ENCODE data around the gene FSD2. TPM values are rescaled to one million over a fixed set of nuclear protein-coding genes. Genes with fewer than 3 reads are reported as not detected.

The FSD2 gene
- total and polyA plus RNA-seq, 2 of the 4 experiments (the other 2 are of a cell fraction), result not detected

GRCh38 chr15:82845686-82846085 is 39.8 kb upstream of the FSD2 start:
- no peak overlapping the region for H2BK20ac ChIP-seq (ENCODE audit: low read depth, low read length)
- H4K20me1 ChIP-seq (ENCODE audit: insufficient read depth, low read length), result no peaks in the 10 kb centered on the region
- H4K8ac ChIP-seq (ENCODE audit: low read depth in 2 of 2, low read length in 2 of 2), result no peak overlapping the region
- H3K23ac ChIP-seq (ENCODE audit: low read depth, low read length), result no peak overlapping the region
- H3K14ac ChIP-seq (replicated peaks; ENCODE audit: low read depth, low read length), result no peak overlapping the region
- H3K36me3 ChIP-seq (ENCODE audit: control insufficient read depth, insufficient read depth, low read length), result no peaks in the 10 kb centered on the region
- no peak overlapping the region; the same call in 1 of the 2 replicates for H3K4me2 ChIP-seq (ENCODE audit: low read depth, low read length)
- no peak overlapping the region for H3K18ac ChIP-seq (ENCODE audit: low read depth, low read length)
- in situ Hi-C loops (cut with MboI; ENCODE audit: low sequenced_read_pairs) (no loop called here), dilution Hi-C loops (cut with HindIII; ENCODE audit: low sequenced_read_pairs, unreplicated experiment) (no loop called here), intact Hi-C loops (cut with micrococcal nuclease) (loop anchor here (5.0 kb wide), 1 partner anchor 142 kb away; the partner anchor contains the start of gene RAMAC)
- H3K79me1 ChIP-seq (ENCODE audit: low read depth in 1 of 2, low read length in 2 of 2), result no peaks in the 10 kb centered on the region
- no peak for ATAC-seq (ENCODE audit: low read depth)
- TF ChIP-seq CHD1 (IDR thresholded peaks at IDR 0.05; ENCODE audit: low read depth, low read length), result no peak
- no peak for TF ChIP-seq RCOR1 (IDR thresholded peaks at IDR 0.05; ENCODE audit: insufficient replicate concordance, low read length)
- TF ChIP-seq MAFK (IDR thresholded peaks at IDR 0.05; ENCODE audit: low read depth, low read length), result no peak
- TF ChIP-seq ELK1 (IDR thresholded peaks at IDR 0.05; ENCODE audit: borderline replicate concordance, low read depth, low read length), result no peak
- TF ChIP-seq BHLHE40 (IDR thresholded peaks at IDR 0.05; ENCODE audit: low read depth, low read length), result no peak
- TF ChIP-seq SMC3 (IDR thresholded peaks at IDR 0.05; ENCODE audit: low read depth, low read length), result no peak
- TF ChIP-seq NFE2L2 (IDR thresholded peaks at IDR 0.05; ENCODE audit: low read depth, low read length), result no peak
- H3K4ac ChIP-seq (ENCODE audit: low read depth, low read length), result no peak overlapping the region
- H2BK5ac ChIP-seq (ENCODE audit: low read depth, low read length, poor library complexity, severe bottlenecking), result no peak overlapping the region
- H3K9me1 ChIP-seq (ENCODE audit: insufficient read depth, low read length), result no peaks in the 10 kb centered on the region; the same call in 1 of the 2 replicates
- no peak overlapping the region for H3K27ac ChIP-seq (ENCODE audit: insufficient read depth, low read length)
- H2AK5ac ChIP-seq (ENCODE audit: low read depth, low read length), result no peak overlapping the region
- ChIA-PET POLR2A (ENCODE audit: unreplicated experiment) (no interaction called here), CTCF (no interaction called here)
- no peak overlapping the region for H4K91ac ChIP-seq (ENCODE audit: insufficient read depth, low read depth, low read length)
- no peak overlapping the region for H2AFZ ChIP-seq (replicated peaks; ENCODE audit: low read length, poor library complexity)
- H3K27me3 ChIP-seq (ENCODE audit: control insufficient read depth, insufficient read depth, low read length), result no peaks in the 10 kb centered on the region
- H3K9me3 ChIP-seq (ENCODE audit: control insufficient read depth, insufficient read depth, low read length), result no peaks in the 10 kb centered on the region
- H3K4me3 ChIP-seq (ENCODE audit: insufficient read depth, low read depth, low read length), result no peak overlapping the region
- no peak for DNase-seq
- H2AK9ac ChIP-seq (replicated peaks; ENCODE audit: low read depth, low read length, poor library complexity), result no peak overlapping the region
- H3K9ac ChIP-seq (ENCODE audit: low read depth, low read length), result no peak overlapping the region
- H4K5ac ChIP-seq (ENCODE audit: low read depth, low read length), result no peak overlapping the region
- H3K4me1 ChIP-seq (ENCODE audit: control insufficient read depth, insufficient read depth, low read length), result peaks cover 6% of the 10 kb centered on the region; the same call in 1 of the 2 replicates
- BruUV-seq (replicated peaks), result no TSS peak
- no peak overlapping the region for H3K56ac ChIP-seq (ENCODE audit: extremely low read depth, insufficient read depth, low read length)
- H2BK120ac ChIP-seq (ENCODE audit: low read depth, low read length), result no peak overlapping the region
- no peak overlapping the region for H2BK15ac ChIP-seq (ENCODE audit: low read depth, low read length)
- no CpG with 5 or more reads among the region's 7 CpGs for WGBS, 2 experiments (ENCODE audit: extremely low coverage in 2 of 2, insufficient read length in 1 of 2)

All from IMR-90 (cell line).